Tibial nerve (tissue), 4 donors: Measurements from ENCODE around the gene NOXO1. TPM values are rescaled to one million over a fixed set of nuclear protein-coding genes. Genes with fewer than 3 reads are reported as not detected.

Experiments used
- DNase-seq, 2 donors: peaks; one replicate each; pipeline ENCODE4 v3.0.0-alpha.2; 2019; ENCODE audit warnings: low spot score in 2 of 2
- H3K27ac ChIP-seq, 4 donors: fragments of 200-600 bp; sonication (generic) in 3 of 4; one replicate each; pipeline ENCODE4 v1.5.1; 2017 to 2019; ENCODE audit warnings: mild to moderate bottlenecking in 1 of 4
- H3K27me3 ChIP-seq, 2 donors: fragments of 200-600 bp; sonication (generic) in 1 of 2; one replicate each; pipeline versions ENCODE4 v1.5.1 to v1.6.0; 2017 to 2019
- H3K36me3 ChIP-seq, 3 donors: fragments of 200-600 bp; sonication (generic); one replicate each; pipeline ENCODE4 v1.5.1; 2018 to 2019
- H3K4me1 ChIP-seq, 4 donors: fragments of 200-600 bp; sonication (generic) in 3 of 4; one replicate each; pipeline ENCODE4 v1.5.1; 2017 to 2019
- H3K4me3 ChIP-seq, 4 donors: fragments of 200-600 bp; sonication (generic) in 3 of 4; one replicate each; pipeline ENCODE4 v1.5.1; 2017 to 2019; ENCODE audit warnings: mild to moderate bottlenecking in 1 of 4, moderate library complexity in 1 of 4
- H3K9me3 ChIP-seq, 4 donors: fragments of 200-600 bp; sonication (generic) in 3 of 4; one replicate each; pipeline ENCODE4 v1.5.1; 2017 to 2019
- EP300 ChIP-seq, 2 donors: sonication (generic); formaldehyde crosslinking; IDR thresholded peaks; one replicate each; pipeline ENCODE4 v1.6.1; 2017; ENCODE audit warnings: antibody characterized with exemption in 2 of 2, mild to moderate bottlenecking in 1 of 2
- POLR2A ChIP-seq, 2 donors: fragments of 450-650 bp; IDR thresholded peaks; one replicate each; pipeline ENCODE4 v1.6.1; 2017; ENCODE audit warnings: antibody characterized with exemption in 2 of 2, mild to moderate bottlenecking in 2 of 2, moderate library complexity in 2 of 2
- WGBS, 2 donors: methylation state at CpG; one replicate each; pipeline ENCODE4 v1.1.5; 2018; 5-methylcytosine and 5-hydroxymethylcytosine counted together
- total RNA-seq, 4 donors: library from RNA; depleted of rRNA; stranded (reverse); fragments of >200 nt; gene quantifications; one replicate each; pipeline ENCODE4 v1.1.0, GENCODE V29; 2016
- TF ChIP-seq, protein P1 (sequence below), 5 experiments: fragments of 200-600 bp in 3 of 5; fragments of 450-650 bp in 2 of 5; sonication (generic) in 3 of 5; IDR thresholded peaks; one replicate each; pipeline ENCODE4 v1.5.1; 2016 to 2019; ENCODE audit warnings: antibody characterized with exemption in 5 of 5, mild to moderate bottlenecking in 3 of 5, moderate library complexity in 2 of 5

Gene NOXO1, protein sequence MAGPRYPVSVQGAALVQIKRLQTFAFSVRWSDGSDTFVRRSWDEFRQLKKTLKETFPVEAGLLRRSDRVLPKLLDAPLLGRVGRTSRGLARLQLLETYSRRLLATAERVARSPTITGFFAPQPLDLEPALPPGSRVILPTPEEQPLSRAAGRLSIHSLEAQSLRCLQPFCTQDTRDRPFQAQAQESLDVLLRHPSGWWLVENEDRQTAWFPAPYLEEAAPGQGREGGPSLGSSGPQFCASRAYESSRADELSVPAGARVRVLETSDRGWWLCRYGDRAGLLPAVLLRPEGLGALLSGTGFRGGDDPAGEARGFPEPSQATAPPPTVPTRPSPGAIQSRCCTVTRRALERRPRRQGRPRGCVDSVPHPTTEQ
- total RNA-seq, result 1 to 10 TPM in 1 of 4 donors, not detected in 3; 3.9 TPM

DNA sequence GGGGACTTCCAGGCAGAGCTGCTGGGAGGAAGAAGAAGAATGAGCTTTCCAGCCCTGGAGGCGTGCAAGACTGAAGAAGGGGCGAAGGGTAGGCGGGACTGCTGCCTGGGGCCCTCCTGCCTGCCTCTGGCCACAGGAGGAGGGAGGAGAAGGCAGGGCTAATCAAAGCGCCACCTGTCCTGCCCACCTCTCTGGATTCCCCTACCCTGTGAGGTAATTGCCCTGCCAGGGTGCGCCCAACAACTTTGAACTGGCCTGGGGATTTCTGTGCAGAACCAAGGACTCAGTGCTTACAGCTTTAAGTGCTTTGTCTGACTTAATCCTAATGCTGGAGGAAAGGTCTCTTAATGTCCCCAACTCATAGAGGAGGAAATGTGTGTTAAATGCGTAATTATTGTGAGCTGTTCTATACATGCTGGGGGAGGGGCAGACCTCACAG, at the start of gene NOXO1:
NOXO1 (minus strand) TSS at position 72 of the 439 bp plus-strand sequence. CDS start 290 bp downstream, outside the sequence.
- TF ChIP-seq EP300 (IDR thresholded peaks at IDR 0.05) (no peak), POLR2A (IDR thresholded peaks at IDR 0.05) (no peak)
- TF ChIP-seq, protein P1, sequence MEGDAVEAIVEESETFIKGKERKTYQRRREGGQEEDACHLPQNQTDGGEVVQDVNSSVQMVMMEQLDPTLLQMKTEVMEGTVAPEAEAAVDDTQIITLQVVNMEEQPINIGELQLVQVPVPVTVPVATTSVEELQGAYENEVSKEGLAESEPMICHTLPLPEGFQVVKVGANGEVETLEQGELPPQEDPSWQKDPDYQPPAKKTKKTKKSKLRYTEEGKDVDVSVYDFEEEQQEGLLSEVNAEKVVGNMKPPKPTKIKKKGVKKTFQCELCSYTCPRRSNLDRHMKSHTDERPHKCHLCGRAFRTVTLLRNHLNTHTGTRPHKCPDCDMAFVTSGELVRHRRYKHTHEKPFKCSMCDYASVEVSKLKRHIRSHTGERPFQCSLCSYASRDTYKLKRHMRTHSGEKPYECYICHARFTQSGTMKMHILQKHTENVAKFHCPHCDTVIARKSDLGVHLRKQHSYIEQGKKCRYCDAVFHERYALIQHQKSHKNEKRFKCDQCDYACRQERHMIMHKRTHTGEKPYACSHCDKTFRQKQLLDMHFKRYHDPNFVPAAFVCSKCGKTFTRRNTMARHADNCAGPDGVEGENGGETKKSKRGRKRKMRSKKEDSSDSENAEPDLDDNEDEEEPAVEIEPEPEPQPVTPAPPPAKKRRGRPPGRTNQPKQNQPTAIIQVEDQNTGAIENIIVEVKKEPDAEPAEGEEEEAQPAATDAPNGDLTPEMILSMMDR (IDR thresholded peaks at IDR 0.05), result no peak
- 25 to 27% methylated on average over 6 of the region's 6 CpGs for WGBS, 2 donors
- H3K4me1 ChIP-seq, result peaks cover 0 to 46% (median 24%) of the 10 kb centered on the region in 4 donors
- no peak within 1 kb of the TSS for H3K4me3 ChIP-seq
- no peak for DNase-seq
- H3K27ac ChIP-seq, result no peak within 1 kb of the TSS
- peaks cover 0 to 55% of the 10 kb centered on the region in 2 donors for H3K27me3 ChIP-seq
- H3K9me3 ChIP-seq, result no peaks in the 10 kb centered on the region
- peaks cover 0 to 44% (median 19%) of the 10 kb centered on the region in 3 donors for H3K36me3 ChIP-seq

DNA sequence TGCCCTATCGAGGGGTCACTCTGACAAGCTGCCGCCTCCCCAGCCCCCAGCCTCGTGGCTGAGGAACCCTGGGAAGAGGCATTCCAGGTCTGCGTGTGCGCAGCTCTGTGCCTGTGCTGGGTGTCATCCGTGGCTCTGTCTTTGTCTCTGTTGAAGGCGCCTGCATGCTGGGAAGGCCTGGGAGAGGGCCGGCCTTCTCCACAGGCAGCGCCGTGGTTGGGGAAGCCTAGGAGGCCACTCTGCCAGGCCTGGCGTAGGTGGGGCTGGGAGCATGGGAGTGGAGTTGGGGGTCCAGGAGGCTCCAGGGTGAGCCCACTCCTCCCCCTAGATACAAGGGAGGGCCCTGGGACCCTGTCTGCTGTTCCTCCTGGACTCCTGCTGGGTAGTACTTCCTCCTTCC, 48.8 kb upstream of the NOXO1 start:
- Histone ChIP-seq H3K4me1 (peaks cover 0 to 85% (median 50%) of the 10 kb centered on the region in 4 donors), H3K4me3 (peak overlapping the region in 2 of 4 donors; percentile 9 to 83), H3K27ac (peak overlapping the region; percentile 19 to 100 (median 94)), H3K36me3 (peaks cover 0 to 6% (median 0%) of the 10 kb centered on the region in 3 donors), H3K9me3 (no peaks in the 10 kb centered on the region), H3K27me3 (no peaks in the 10 kb centered on the region)
- TF ChIP-seq, protein P1 (IDR thresholded peaks at IDR 0.05), result no peak
- no peak for TF ChIP-seq POLR2A (IDR thresholded peaks at IDR 0.05)
- no peak for TF ChIP-seq EP300 (IDR thresholded peaks at IDR 0.05)
- no peak for DNase-seq
- 74 to 90% methylated on average over 7 to 10 of the region's 11 CpGs for WGBS, 2 donors

DNA sequence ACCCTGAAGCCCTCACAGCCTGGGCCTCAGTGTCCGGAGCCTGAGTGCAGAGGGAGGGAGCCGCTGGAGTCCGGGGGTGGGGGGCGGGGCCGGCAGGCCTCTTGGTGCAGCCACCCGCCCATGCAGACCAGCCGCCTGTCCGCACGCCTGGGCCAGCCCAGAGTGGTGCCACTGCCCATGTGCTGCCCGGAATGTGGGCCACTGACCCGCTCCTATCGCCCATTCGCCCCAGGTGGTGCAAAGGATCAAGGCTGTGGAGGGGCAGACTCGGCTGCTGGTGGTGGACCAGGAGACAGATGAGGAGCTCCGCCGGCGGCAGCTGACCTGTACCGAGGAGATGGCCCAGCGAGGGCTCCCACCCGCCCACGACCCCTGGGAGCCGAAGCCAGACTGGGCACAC, 48.1 kb upstream of the NOXO1 start:
- no peaks in the 10 kb centered on the region for H3K27me3 ChIP-seq
- peaks cover 0 to 80% (median 44%) of the 10 kb centered on the region in 4 donors for H3K4me1 ChIP-seq
- peaks cover 0 to 6% (median 0%) of the 10 kb centered on the region in 3 donors for H3K36me3 ChIP-seq
- peak overlapping the region in 3 of 4 donors; percentile 4 to 83 (median 9) for H3K4me3 ChIP-seq
- no peaks in the 10 kb centered on the region for H3K9me3 ChIP-seq
- peak overlapping the region; percentile 19 to 100 (median 70) for H3K27ac ChIP-seq
- no peak for DNase-seq
- WGBS, 2 donors, result 58 to 80% methylated on average over 2 to 6 of the region's 22 CpGs
- peak in 1 of 2 donors; percentile 35 for TF ChIP-seq EP300 (IDR thresholded peaks at IDR 0.05)
- TF ChIP-seq, protein P1 (IDR thresholded peaks at IDR 0.05), result no peak
- peak in 1 of 2 donors; percentile 29 for TF ChIP-seq POLR2A (IDR thresholded peaks at IDR 0.05)

DNA sequence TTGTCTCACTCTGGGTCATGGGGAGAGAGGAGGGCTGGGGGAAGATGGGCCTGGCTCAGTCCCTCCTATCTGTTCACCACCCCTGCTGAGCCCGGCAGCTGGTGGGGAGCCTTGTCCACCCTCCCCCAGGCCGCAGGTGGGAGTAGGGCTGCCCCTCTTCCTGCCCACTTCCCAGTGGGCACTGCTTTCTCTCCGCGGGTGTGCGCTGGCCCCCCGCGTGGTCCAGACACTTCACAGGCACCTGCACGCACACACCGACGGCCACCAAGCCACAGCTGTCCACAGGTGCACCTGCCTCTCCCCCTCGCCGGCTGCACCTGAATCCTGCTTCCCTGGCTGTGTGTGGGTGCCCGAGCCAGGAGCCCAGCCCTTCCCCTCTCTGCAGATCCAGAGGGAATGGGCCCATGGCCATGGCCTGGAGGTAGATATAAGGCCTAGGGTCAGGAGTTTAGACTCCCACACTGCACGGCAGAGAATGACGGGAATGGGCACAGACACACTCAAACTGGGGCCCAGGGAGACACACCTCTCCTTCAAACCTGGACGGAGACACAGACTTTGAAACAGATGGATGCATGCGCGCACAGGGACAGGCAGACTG, 47.5 kb upstream of the NOXO1 start:
- DNase-seq, result no peak
- peaks cover 0 to 6% (median 0%) of the 10 kb centered on the region in 3 donors for H3K36me3 ChIP-seq
- peak overlapping the region in 1 of 4 donors; percentile 83 for H3K4me3 ChIP-seq
- no peaks in the 10 kb centered on the region for H3K9me3 ChIP-seq
- 77 to 79% methylated on average over 16 to 17 of the region's 18 CpGs for WGBS, 2 donors
- TF ChIP-seq, protein P1 (IDR thresholded peaks at IDR 0.05), result no peak
- TF ChIP-seq POLR2A (IDR thresholded peaks at IDR 0.05), result no peak
- TF ChIP-seq EP300 (IDR thresholded peaks at IDR 0.05), result no peak
- no peaks in the 10 kb centered on the region for H3K27me3 ChIP-seq
- peak overlapping the region in 3 of 4 donors; percentile 59 to 100 (median 94) for H3K27ac ChIP-seq
- peaks cover 0 to 82% (median 41%) of the 10 kb centered on the region in 4 donors for H3K4me1 ChIP-seq
